ENCODE results near the gene FKBP6.
"Not testable (repeated sequence)": the region's sequence is repeated elsewhere in the genome, so short reads cannot be mapped to it uniquely, and the experiment has no call there.

The FKBP6 gene

DNA sequence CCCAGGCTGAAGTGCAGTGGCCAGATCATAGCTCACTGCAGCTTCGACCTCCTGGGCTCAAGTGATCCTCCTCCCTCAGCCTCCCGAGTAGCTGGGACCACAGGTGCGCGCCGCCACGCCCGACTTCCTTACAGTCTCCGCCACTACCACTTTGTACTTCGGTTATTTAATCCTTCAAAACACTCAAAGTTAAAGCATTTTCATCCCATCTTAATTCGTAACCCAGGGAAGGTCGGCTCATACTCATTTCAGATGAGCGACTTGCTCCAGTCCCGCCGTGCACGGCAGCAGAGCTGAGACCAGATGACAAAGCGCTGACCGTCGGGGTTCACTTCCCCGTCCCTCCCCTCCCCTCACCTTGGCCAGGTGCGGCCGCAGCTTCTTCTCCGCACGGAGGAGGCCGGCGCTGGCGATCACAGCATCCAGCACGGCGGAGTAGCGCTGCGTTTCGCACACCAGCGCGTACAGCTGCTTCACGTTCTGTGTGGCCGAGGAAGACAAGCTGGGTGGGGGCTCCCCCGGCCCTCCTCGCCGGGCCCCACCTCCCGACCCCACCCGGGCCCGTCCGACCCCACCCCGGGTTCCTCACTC, 19.8 kb upstream of the FKBP6 start:
- no peak overlapping the region for H3K27ac ChIP-seq (ENCODE audit: low read depth, low read length)
- H3K4me1 ChIP-seq (ENCODE audit: control insufficient read depth in 5 of 5, insufficient read depth in 5 of 5, low read length in 5 of 5), result peaks cover 0 to 22% (median 14%) of the 10 kb centered on the region in 5 donors
- H3K9me3 ChIP-seq (ENCODE audit: control insufficient read depth in 5 of 5, low read length in 5 of 5), result no peaks in the 10 kb centered on the region
- no peaks in the 10 kb centered on the region for H3K27me3 ChIP-seq (ENCODE audit: control insufficient read depth in 5 of 5, insufficient read depth in 4 of 5, low read length in 5 of 5)
- peak overlapping the region in 4 of 5 donors; percentile 64 to 74 (median 67) for H3K9ac ChIP-seq (ENCODE audit: low read length in 5 of 5)
- H3K36me3 ChIP-seq (ENCODE audit: control insufficient read depth in 5 of 5, insufficient read depth in 5 of 5, low read length in 5 of 5), result peaks cover 0 to 34% (median 33%) of the 10 kb centered on the region in 5 donors
- peak overlapping the region; percentile 61 to 88 (median 78) for H3K4me3 ChIP-seq (ENCODE audit: low read depth in 1 of 5, low read length in 5 of 5)

GRCh38 chr7:73308665-73309214, 19.2 kb upstream of the FKBP6 start, which contains the start of gene NSUN5:
Gene NSUN5 (minus strand): TSS chr7:73308826. CDS start chr7:73308790, 36 bp downstream.
- peak within 1 kb of the TSS in 4 of 5 donors; percentile 64 to 74 (median 67) for H3K9ac ChIP-seq (ENCODE audit: low read length in 5 of 5)
- H3K4me3 ChIP-seq (ENCODE audit: low read depth in 1 of 5, low read length in 5 of 5), result peak within 1 kb of the TSS; percentile 61 to 88 (median 78)
- H3K27me3 ChIP-seq (ENCODE audit: control insufficient read depth in 5 of 5, insufficient read depth in 4 of 5, low read length in 5 of 5), result no peaks in the 10 kb centered on the region
- H3K9me3 ChIP-seq (ENCODE audit: control insufficient read depth in 5 of 5, low read length in 5 of 5), result no peaks in the 10 kb centered on the region
- peaks cover 0 to 29% (median 27%) of the 10 kb centered on the region in 5 donors for H3K36me3 ChIP-seq (ENCODE audit: control insufficient read depth in 5 of 5, insufficient read depth in 5 of 5, low read length in 5 of 5)
- H3K4me1 ChIP-seq (ENCODE audit: control insufficient read depth in 5 of 5, insufficient read depth in 5 of 5, low read length in 5 of 5), result peaks cover 0 to 22% (median 14%) of the 10 kb centered on the region in 5 donors
- H3K27ac ChIP-seq (ENCODE audit: low read depth, low read length), result no peak within 1 kb of the TSS

DNA sequence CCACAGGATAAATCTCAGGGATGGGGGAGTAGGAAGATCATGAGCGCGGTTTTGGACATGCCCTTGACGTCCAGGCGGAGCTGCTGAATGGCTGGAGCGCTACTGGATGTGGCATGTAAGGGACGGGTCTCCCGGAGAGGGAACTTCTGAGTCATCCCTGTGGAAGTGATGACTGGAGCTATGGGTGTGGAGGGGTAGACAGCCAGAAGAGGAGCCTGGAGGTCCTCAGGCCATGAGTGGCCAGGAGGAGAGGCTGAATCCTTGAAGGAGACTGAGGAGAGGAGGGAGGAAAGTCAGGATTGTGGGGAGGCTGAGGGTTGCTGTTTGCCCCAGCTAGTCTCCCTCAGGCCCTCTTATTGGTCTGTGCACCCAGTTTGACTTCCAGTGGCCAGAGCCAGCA, 16.5 kb upstream of the FKBP6 start:
- H3K4me3 ChIP-seq (ENCODE audit: low read depth in 1 of 5, low read length in 5 of 5); H3K9ac ChIP-seq (ENCODE audit: low read length in 5 of 5); H3K27ac ChIP-seq (ENCODE audit: low read depth, low read length); H3K27me3 ChIP-seq (ENCODE audit: control insufficient read depth in 5 of 5, insufficient read depth in 4 of 5, low read length in 5 of 5); H3K36me3 ChIP-seq (ENCODE audit: control insufficient read depth in 5 of 5, insufficient read depth in 5 of 5, low read length in 5 of 5); H3K9me3 ChIP-seq (ENCODE audit: control insufficient read depth in 5 of 5, low read length in 5 of 5): not testable (repeated sequence)
- H3K4me1 ChIP-seq (ENCODE audit: control insufficient read depth in 5 of 5, insufficient read depth in 5 of 5, low read length in 5 of 5), result peaks cover 0 to 22% (median 19%) of the 10 kb centered on the region in 5 donors

- Histone ChIP-seq H3K9ac (ENCODE audit: low read length in 5 of 5) (no peak overlapping the region), H3K27me3 (ENCODE audit: control insufficient read depth in 5 of 5, insufficient read depth in 4 of 5, low read length in 5 of 5) (peaks cover 0 to 3% (median 0%) of the 10 kb centered on the region in 5 donors), H3K36me3 (ENCODE audit: control insufficient read depth in 5 of 5, insufficient read depth in 5 of 5, low read length in 5 of 5) (no peaks in the 10 kb centered on the region), H3K9me3 (ENCODE audit: control insufficient read depth in 5 of 5, low read length in 5 of 5) (no peaks in the 10 kb centered on the region), H3K4me1 (ENCODE audit: control insufficient read depth in 5 of 5, insufficient read depth in 5 of 5, low read length in 5 of 5) (peaks cover 0 to 15% (median 13%) of the 10 kb centered on the region in 5 donors), H3K4me3 (ENCODE audit: low read depth in 1 of 5, low read length in 5 of 5) (no peak overlapping the region), H3K27ac (ENCODE audit: low read depth, low read length) (no peak overlapping the region)
These were observed 15.0 kb upstream of the FKBP6 start for GRCh38 chr7:73312831-73313520.

DNA sequence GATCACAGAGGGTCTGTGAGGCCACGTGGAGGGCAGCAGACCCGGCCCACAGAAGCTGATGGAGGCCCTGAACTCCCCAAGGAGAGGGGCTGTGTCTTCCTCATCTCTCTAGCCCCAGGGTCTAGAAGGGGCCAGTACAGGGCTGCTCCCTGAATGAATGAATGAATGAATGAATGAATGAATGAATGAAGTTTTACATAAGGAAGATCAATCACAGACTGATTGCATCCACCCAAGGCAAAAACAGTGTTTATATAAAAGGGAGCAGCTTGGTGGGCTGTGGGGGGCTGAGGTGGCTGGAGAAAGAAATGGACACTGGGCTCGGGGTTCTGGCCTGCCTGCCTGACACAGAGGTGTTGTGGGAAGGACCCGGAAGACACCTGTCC, 14.4 kb upstream of the FKBP6 start:
- no peak overlapping the region for H3K4me3 ChIP-seq (ENCODE audit: low read depth in 1 of 5, low read length in 5 of 5)
- H3K4me1 ChIP-seq (ENCODE audit: control insufficient read depth in 5 of 5, insufficient read depth in 5 of 5, low read length in 5 of 5), result peaks cover 0 to 11% (median 10%) of the 10 kb centered on the region in 5 donors
- H3K27ac ChIP-seq (ENCODE audit: low read depth, low read length), result no peak overlapping the region
- no peaks in the 10 kb centered on the region for H3K36me3 ChIP-seq (ENCODE audit: control insufficient read depth in 5 of 5, insufficient read depth in 5 of 5, low read length in 5 of 5)
- H3K9me3 ChIP-seq (ENCODE audit: control insufficient read depth in 5 of 5, low read length in 5 of 5), result no peaks in the 10 kb centered on the region
- H3K9ac ChIP-seq (ENCODE audit: low read length in 5 of 5), result no peak overlapping the region
- H3K27me3 ChIP-seq (ENCODE audit: control insufficient read depth in 5 of 5, insufficient read depth in 4 of 5, low read length in 5 of 5), result peaks cover 0 to 3% (median 0%) of the 10 kb centered on the region in 5 donors

DNA sequence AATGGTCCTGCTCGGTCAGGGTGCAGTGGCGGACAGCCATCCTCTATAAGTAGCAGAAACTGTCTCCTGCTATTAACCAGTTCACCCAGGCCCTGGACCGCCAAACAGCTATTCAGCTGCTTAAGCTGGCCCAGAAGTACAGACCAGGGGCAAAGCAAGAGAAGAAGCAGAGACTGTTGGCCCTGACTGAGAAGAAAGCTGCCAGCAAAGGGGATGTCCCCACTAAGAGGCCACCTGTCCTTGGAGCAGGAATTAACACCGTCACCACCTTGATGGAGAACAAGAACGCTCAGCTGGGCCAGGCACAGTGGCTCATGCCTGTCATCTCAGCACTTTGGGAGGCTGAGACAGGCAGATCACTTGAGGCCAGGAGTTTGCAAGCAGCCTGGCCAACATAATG, 13.7 kb upstream of the FKBP6 start:
- H3K9me3 ChIP-seq (ENCODE audit: control insufficient read depth in 5 of 5, low read length in 5 of 5), result no peaks in the 10 kb centered on the region
- H3K4me1 ChIP-seq (ENCODE audit: control insufficient read depth in 5 of 5, insufficient read depth in 5 of 5, low read length in 5 of 5), result peaks cover 0 to 7% (median 5%) of the 10 kb centered on the region in 5 donors
- no peak overlapping the region for H3K9ac ChIP-seq (ENCODE audit: low read length in 5 of 5)
- no peak overlapping the region for H3K27ac ChIP-seq (ENCODE audit: low read depth, low read length)
- H3K36me3 ChIP-seq (ENCODE audit: control insufficient read depth in 5 of 5, insufficient read depth in 5 of 5, low read length in 5 of 5), result no peaks in the 10 kb centered on the region
- no peak overlapping the region for H3K4me3 ChIP-seq (ENCODE audit: low read depth in 1 of 5, low read length in 5 of 5)
- H3K27me3 ChIP-seq (ENCODE audit: control insufficient read depth in 5 of 5, insufficient read depth in 4 of 5, low read length in 5 of 5), result peaks cover 0 to 3% (median 0%) of the 10 kb centered on the region in 5 donors

GRCh38 chr7:73316521-73316920, 11.4 kb upstream of the FKBP6 start:
- peaks cover 0 to 3% (median 0%) of the 10 kb centered on the region in 5 donors for H3K27me3 ChIP-seq (ENCODE audit: control insufficient read depth in 5 of 5, insufficient read depth in 4 of 5, low read length in 5 of 5)
- H3K4me1 ChIP-seq (ENCODE audit: control insufficient read depth in 5 of 5, insufficient read depth in 5 of 5, low read length in 5 of 5), result peaks cover 0 to 5% (median 0%) of the 10 kb centered on the region in 5 donors
- no peaks in the 10 kb centered on the region for H3K9me3 ChIP-seq (ENCODE audit: control insufficient read depth in 5 of 5, low read length in 5 of 5)
- H3K27ac ChIP-seq (ENCODE audit: low read depth, low read length), result no peak overlapping the region
- no peaks in the 10 kb centered on the region for H3K36me3 ChIP-seq (ENCODE audit: control insufficient read depth in 5 of 5, insufficient read depth in 5 of 5, low read length in 5 of 5)
- no peak overlapping the region for H3K4me3 ChIP-seq (ENCODE audit: low read depth in 1 of 5, low read length in 5 of 5)
- no peak overlapping the region for H3K9ac ChIP-seq (ENCODE audit: low read length in 5 of 5)

- not testable (repeated sequence) for H3K27ac ChIP-seq (ENCODE audit: low read depth, low read length); H3K4me1 ChIP-seq (ENCODE audit: control insufficient read depth in 5 of 5, insufficient read depth in 5 of 5, low read length in 5 of 5); H3K27me3 ChIP-seq (ENCODE audit: control insufficient read depth in 5 of 5, insufficient read depth in 4 of 5, low read length in 5 of 5)
These were observed 9.2 kb upstream of the FKBP6 start for GRCh38 chr7:73318656-73319204.

DNA sequence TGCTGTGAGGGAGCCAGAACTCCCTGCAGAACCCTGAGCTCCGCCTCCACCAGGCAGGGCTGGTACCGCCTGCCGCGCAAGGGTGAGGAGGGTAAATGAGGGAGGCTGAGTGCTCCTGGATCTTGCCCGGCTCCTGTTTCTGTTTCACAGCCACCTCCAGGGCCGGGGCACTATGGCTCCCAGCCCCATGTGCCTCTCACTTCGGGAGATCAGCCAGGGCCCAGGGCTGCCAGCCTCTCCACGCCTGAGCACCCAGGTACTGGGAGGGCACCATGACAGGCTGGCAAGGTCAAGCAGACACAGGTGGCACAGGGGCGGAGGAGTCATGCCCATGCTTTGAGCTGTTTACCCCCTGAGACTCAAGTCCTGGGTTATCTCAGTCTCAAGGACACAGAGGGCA, 8.4 kb upstream of the FKBP6 start:
- not testable (repeated sequence) for H3K27ac ChIP-seq (ENCODE audit: low read depth, low read length); H3K36me3 ChIP-seq (ENCODE audit: control insufficient read depth in 5 of 5, insufficient read depth in 5 of 5, low read length in 5 of 5); H3K9me3 ChIP-seq (ENCODE audit: control insufficient read depth in 5 of 5, low read length in 5 of 5); H3K9ac ChIP-seq (ENCODE audit: low read length in 5 of 5); H3K27me3 ChIP-seq (ENCODE audit: control insufficient read depth in 5 of 5, insufficient read depth in 4 of 5, low read length in 5 of 5); H3K4me3 ChIP-seq (ENCODE audit: low read depth in 1 of 5, low read length in 5 of 5)
- H3K4me1 ChIP-seq (ENCODE audit: control insufficient read depth in 5 of 5, insufficient read depth in 5 of 5, low read length in 5 of 5), result peaks cover 0 to 11% (median 9%) of the 10 kb centered on the region in 5 donors

More at GRCh38 chr7:73318656-73319204, 9.2 kb upstream of the FKBP6 start:
- H3K9ac ChIP-seq (ENCODE audit: low read length in 5 of 5); H3K36me3 ChIP-seq (ENCODE audit: control insufficient read depth in 5 of 5, insufficient read depth in 5 of 5, low read length in 5 of 5); H3K9me3 ChIP-seq (ENCODE audit: control insufficient read depth in 5 of 5, low read length in 5 of 5); H3K4me3 ChIP-seq (ENCODE audit: low read depth in 1 of 5, low read length in 5 of 5): not testable (repeated sequence)

GRCh38 chr7:73320009-73320408, 8.0 kb upstream of the FKBP6 start:
- not testable (repeated sequence) for H3K9ac ChIP-seq (ENCODE audit: low read length in 5 of 5)

More at GRCh38 chr7:73320009-73320408, 8.0 kb upstream of the FKBP6 start:
- peaks cover 0 to 13% (median 10%) of the 10 kb centered on the region in 5 donors for H3K4me1 ChIP-seq (ENCODE audit: control insufficient read depth in 5 of 5, insufficient read depth in 5 of 5, low read length in 5 of 5)
- H3K27me3 ChIP-seq (ENCODE audit: control insufficient read depth in 5 of 5, insufficient read depth in 4 of 5, low read length in 5 of 5); H3K9me3 ChIP-seq (ENCODE audit: control insufficient read depth in 5 of 5, low read length in 5 of 5); H3K4me3 ChIP-seq (ENCODE audit: low read depth in 1 of 5, low read length in 5 of 5); H3K36me3 ChIP-seq (ENCODE audit: control insufficient read depth in 5 of 5, insufficient read depth in 5 of 5, low read length in 5 of 5); H3K27ac ChIP-seq (ENCODE audit: low read depth, low read length): not testable (repeated sequence)
